H9 (cell line): Measurements from ENCODE around the gene TEKT3. TPM values are rescaled to one million over a fixed set of nuclear protein-coding genes. Genes with fewer than 3 reads are reported as not detected.

Experiments used
- DNase-seq: peaks from one replicate; pipeline ENCODE4 v3.0.0-alpha.2; 2017
- H2AFZ ChIP-seq: one replicate; pipeline ENCODE4 v1.6.1; 2013; ENCODE audit warnings: mild to moderate bottlenecking, low read length, control low read depth, moderate library complexity
- H2AK5ac ChIP-seq: 2 replicates; pipeline ENCODE4 v1.6.1; 2013; ENCODE audit warnings: low read length, control low read depth, mixed read lengths; ENCODE audit not compliant: insufficient read length
- H2BK120ac ChIP-seq: one replicate; pipeline ENCODE4 v1.6.1; 2013; ENCODE audit warnings: low read depth, mild to moderate bottlenecking, low read length, control low read depth, inconsistent platforms; ENCODE audit not compliant: poor library complexity, severe bottlenecking
- H2BK12ac ChIP-seq: 2 replicates; pipeline ENCODE4 v1.6.1; 2013; ENCODE audit warnings: low read length, control low read depth, mixed read lengths, low read depth; ENCODE audit not compliant: insufficient read length
- H2BK15ac ChIP-seq: 2 replicates; pipeline ENCODE4 v1.6.1; 2013; ENCODE audit warnings: low read depth, low read length, control low read depth
- H2BK20ac ChIP-seq: one replicate; pipeline ENCODE4 v1.6.1; 2013; ENCODE audit warnings: low read depth, mild to moderate bottlenecking, low read length, control low read depth, inconsistent platforms; ENCODE audit not compliant: poor library complexity, severe bottlenecking
- H2BK5ac ChIP-seq: 2 replicates; pipeline ENCODE4 v1.6.1; 2013; ENCODE audit warnings: low read length, control low read depth, mixed read lengths; ENCODE audit not compliant: insufficient read length
- H3K14ac ChIP-seq: 2 replicates; pipeline ENCODE4 v1.6.1; 2013; ENCODE audit warnings: low read length, control low read depth; ENCODE audit not compliant: insufficient read depth
- H3K18ac ChIP-seq: 2 replicates; pipeline ENCODE4 v1.6.1; 2013; ENCODE audit warnings: low read depth, mild to moderate bottlenecking, mixed read lengths, low read length, control low read depth; ENCODE audit not compliant: insufficient read length
- H3K23ac ChIP-seq: 2 replicates; pipeline ENCODE4 v1.6.1; 2013; ENCODE audit warnings: low read length, control low read depth, mixed read lengths, low read depth; ENCODE audit not compliant: insufficient read length
- H3K23me2 ChIP-seq: 2 replicates; pipeline ENCODE4 v1.6.1; 2013; ENCODE audit warnings: low read depth, mild to moderate bottlenecking, mixed read lengths, low read length, control low read depth; ENCODE audit not compliant: insufficient read length, poor library complexity, severe bottlenecking
- H3K27ac ChIP-seq: 2 replicates; pipeline ENCODE4 v1.5.1; 2013; ENCODE audit warnings: low read length, control low read depth, mixed read lengths, low read depth; ENCODE audit not compliant: insufficient read length
- H3K27me3 ChIP-seq: 2 replicates; pipeline ENCODE4 v1.6.1; 2013; ENCODE audit warnings: low read length, control low read depth, inconsistent platforms; ENCODE audit not compliant: insufficient read depth
- H3K4ac ChIP-seq: 2 replicates; pipeline ENCODE4 v1.6.1; 2013; ENCODE audit warnings: low read depth, mild to moderate bottlenecking, control low read depth, inconsistent platforms, low read length, moderate library complexity
- H3K4me1 ChIP-seq: 2 replicates; pipeline ENCODE4 v1.6.1; 2013; ENCODE audit warnings: low read length, control low read depth, inconsistent platforms; ENCODE audit not compliant: insufficient read depth
- H3K4me2 ChIP-seq: 2 replicates; pipeline ENCODE4 v1.6.1; 2013; ENCODE audit warnings: low read length, control low read depth, mixed read lengths; ENCODE audit not compliant: insufficient read length, insufficient read depth
- H3K56ac ChIP-seq: 2 replicates; pipeline ENCODE4 v1.6.1; 2013; ENCODE audit warnings: low read depth, mild to moderate bottlenecking, mixed read lengths, low read length, control low read depth; ENCODE audit not compliant: insufficient read length
- H3K79me1 ChIP-seq: 2 replicates; pipeline ENCODE4 v1.6.1; 2013; ENCODE audit warnings: low read depth, mild to moderate bottlenecking, moderate library complexity, low read length, control low read depth, inconsistent platforms; ENCODE audit not compliant: insufficient read depth, poor library complexity, severe bottlenecking
- H3K79me2 ChIP-seq: 2 replicates; pipeline ENCODE4 v1.6.1; 2013; ENCODE audit warnings: low read length, control low read depth, inconsistent platforms; ENCODE audit not compliant: insufficient read depth
- H3K9ac ChIP-seq: 2 replicates; pipeline ENCODE4 v1.6.1; 2013; ENCODE audit warnings: low read length, control low read depth, mixed read lengths; ENCODE audit not compliant: insufficient read length; ENCODE audit errors: extremely low read depth
- H3K9me3 ChIP-seq: one replicate; pipeline ENCODE4 v1.6.1; 2013; ENCODE audit warnings: low read depth, low read length, inconsistent platforms; ENCODE audit not compliant: control insufficient read depth
- H3T11ph ChIP-seq: one replicate; pipeline ENCODE4 v1.6.1; 2013; ENCODE audit warnings: mild to moderate bottlenecking, low read length, control low read depth, inconsistent platforms
- H4K20me1 ChIP-seq: one replicate; pipeline ENCODE4 v1.6.1; 2013; ENCODE audit not compliant: control insufficient read depth, insufficient read length, insufficient read depth
- H4K5ac ChIP-seq: 2 replicates; pipeline ENCODE4 v1.6.1; 2013; ENCODE audit warnings: low read depth, mild to moderate bottlenecking, mixed read lengths, low read length, control low read depth; ENCODE audit not compliant: insufficient read length
- H4K8ac ChIP-seq: replicated peaks from 2 replicates; pipeline ENCODE4 v1.6.1; 2013; ENCODE audit warnings: low read length, control low read depth, mixed read lengths, low read depth; ENCODE audit not compliant: insufficient read length
- H4K91ac ChIP-seq: 2 replicates; pipeline ENCODE4 v1.6.1; 2013; ENCODE audit warnings: low read depth, mild to moderate bottlenecking, moderate library complexity, mixed read lengths, low read length, control low read depth; ENCODE audit not compliant: insufficient read length
- H3K27ac Mint-ChIP-seq, 3 experiments: 2 replicates in 2 of 3; 3 replicates in 1 of 3; pipeline ENCODE4 v1.8.0; 2020 to 2021; ENCODE audit warnings: mixed read lengths in 3 of 3, mild to moderate bottlenecking in 1 of 3, moderate library complexity in 1 of 3
- H3K27me3 Mint-ChIP-seq: 2 replicates; pipeline ENCODE4 v1.8.0; 2021; ENCODE audit warnings: low read depth, mild to moderate bottlenecking, moderate library complexity, mixed read lengths
- H3K36me3 Mint-ChIP-seq, 3 experiments: 2 replicates in 2 of 3; 3 replicates in 1 of 3; pipeline ENCODE4 v1.8.0; 2020 to 2021; ENCODE audit warnings: low read depth in 3 of 3, mixed read lengths in 3 of 3; ENCODE audit not compliant: insufficient read depth in 1 of 3
- H3K4me1 Mint-ChIP-seq, 2 experiments: 2 replicates each; pipeline ENCODE4 v1.8.0; 2020; ENCODE audit warnings: mixed read lengths in 2 of 2
- H3K4me3 Mint-ChIP-seq, 2 experiments: 2 replicates in 1 of 2; 3 replicates in 1 of 2; pipeline ENCODE4 v1.8.0; 2020 to 2021; ENCODE audit warnings: mild to moderate bottlenecking in 2 of 2, mixed read lengths in 2 of 2, moderate library complexity in 1 of 2
- H3K9me3 Mint-ChIP-seq, 2 experiments: 2 replicates in 1 of 2; 3 replicates in 1 of 2; pipeline ENCODE4 v1.8.0; 2020; ENCODE audit warnings: mild to moderate bottlenecking in 2 of 2, mixed read lengths in 2 of 2, moderate library complexity in 1 of 2
- CTCF ChIP-seq: fragments of 200-600 bp; sonication (generic); conservative IDR thresholded peaks from 3 replicates; pipeline ENCODE4 v1.8.0; 2021; ENCODE audit warnings: antibody characterized with exemption, mild to moderate bottlenecking
- WGBS: extraction: QIAGEN DNeasy Blood & Tissue Kit; methylation state at CpG from one replicate; pipeline ENCODE4 v1.1.7; 2013; ENCODE audit warnings: missing lambda C conversion rate, low lambda C conversion rate, mixed read lengths; ENCODE audit not compliant: insufficient read length; ENCODE audit errors: extremely low coverage; 5-methylcytosine and 5-hydroxymethylcytosine counted together
- total RNA-seq: library from RNA; stranded (reverse); gene quantifications from 2 replicates; pipeline ENCODE4 v1.2.1, GENCODE V29; 2021

TEKT3 gene
- total RNA-seq, 1 experiment from 2014 or later: 0.42 TPM

- no peak overlapping the region for H3K18ac ChIP-seq
- H3K27me3 ChIP-seq: no peaks in the 10 kb centered on the region
- H3K9me3 ChIP-seq: no peaks in the 10 kb centered on the region
- no peak overlapping the region for H3K4me3 Mint-ChIP-seq
- no peak overlapping the region for H3K27ac ChIP-seq
- H3K27ac Mint-ChIP-seq: no peak overlapping the region
- WGBS: no CpG with 5 or more reads among the region's 4 CpGs
- no peak overlapping the region for H3K4me2 ChIP-seq
- H4K91ac ChIP-seq: no peak overlapping the region
- no peak for DNase-seq
- H4K5ac ChIP-seq: no peak overlapping the region
- no peaks in the 10 kb centered on the region for H3K9me3 Mint-ChIP-seq
- no peak overlapping the region for H3T11ph ChIP-seq
- no peak overlapping the region for H4K8ac ChIP-seq
- H3K56ac ChIP-seq: no peak overlapping the region
- no peak for TF ChIP-seq CTCF
- no peaks in the 10 kb centered on the region for H4K20me1 ChIP-seq
- H3K14ac ChIP-seq: no peak overlapping the region
- no peak overlapping the region for H2AFZ ChIP-seq
- no peaks in the 10 kb centered on the region for H3K36me3 Mint-ChIP-seq
- no peaks in the 10 kb centered on the region for H3K79me1 ChIP-seq
- H3K4ac ChIP-seq: no peak overlapping the region
- H3K27me3 Mint-ChIP-seq: no peaks in the 10 kb centered on the region
- no peak overlapping the region for H3K23ac ChIP-seq
- H3K79me2 ChIP-seq: no peaks in the 10 kb centered on the region
- no peak overlapping the region for H2AK5ac ChIP-seq
- no peak overlapping the region for H2BK12ac ChIP-seq
- 0 out of 4 replicates have a peak, but pooled peaks cover 0 to 2% of the 10 kb centered on the region in 2 experiments for H3K4me1 Mint-ChIP-seq
- H3K4me1 ChIP-seq: no peaks in the 10 kb centered on the region
- no peaks in the 10 kb centered on the region for H3K23me2 ChIP-seq
- no peak overlapping the region for H2BK5ac ChIP-seq
- H3K9ac ChIP-seq: no peak overlapping the region
- H2BK15ac ChIP-seq: no peak overlapping the region
- no peak overlapping the region for H2BK20ac ChIP-seq
- no peak overlapping the region for H2BK120ac ChIP-seq
These were observed 36.8 kb upstream of the TEKT3 start for GRCh38 chr17:15378243-15378642.
